SH-SY5Y (cell line): ENCODE data around the gene KCNJ4.

Experiments
- GATA2 ChIP-seq: IDR thresholded peaks from 2 replicates; pipeline ENCODE4 v1.6.1; 2011; ENCODE audit warnings: mild to moderate bottlenecking, low read depth, low read length
- GATA3 ChIP-seq: IDR thresholded peaks from 2 replicates; pipeline ENCODE4 v1.6.1; 2011; ENCODE audit warnings: low read depth, mild to moderate bottlenecking, low read length, moderate library complexity

GRCh38 chr22:38441620-38442287, 13.2 kb downstream of the KCNJ4 start:
- TF ChIP-seq GATA3 (no peak), GATA2 (no peak)
